Stimulated activated CD8-positive, alpha-beta memory T cell treated with anti-CD3 and anti-CD28 coated beads, Interleukin-2, amount 100 ng/mL, for 1 hour (primary cell): ENCODE data around the gene CCT6A.
"Not testable (repeated sequence)": the region's sequence is repeated elsewhere in the genome, so short reads cannot be mapped to it uniquely, and the experiment has no call there.

ENCODE experiments used
- DNase-seq, 2 donors: peaks; one replicate each; pipeline ENCODE4 v3.0.0-alpha.2; 2020; ENCODE audit warnings: low read depth in 2 of 2

CCT6A gene, protein sequence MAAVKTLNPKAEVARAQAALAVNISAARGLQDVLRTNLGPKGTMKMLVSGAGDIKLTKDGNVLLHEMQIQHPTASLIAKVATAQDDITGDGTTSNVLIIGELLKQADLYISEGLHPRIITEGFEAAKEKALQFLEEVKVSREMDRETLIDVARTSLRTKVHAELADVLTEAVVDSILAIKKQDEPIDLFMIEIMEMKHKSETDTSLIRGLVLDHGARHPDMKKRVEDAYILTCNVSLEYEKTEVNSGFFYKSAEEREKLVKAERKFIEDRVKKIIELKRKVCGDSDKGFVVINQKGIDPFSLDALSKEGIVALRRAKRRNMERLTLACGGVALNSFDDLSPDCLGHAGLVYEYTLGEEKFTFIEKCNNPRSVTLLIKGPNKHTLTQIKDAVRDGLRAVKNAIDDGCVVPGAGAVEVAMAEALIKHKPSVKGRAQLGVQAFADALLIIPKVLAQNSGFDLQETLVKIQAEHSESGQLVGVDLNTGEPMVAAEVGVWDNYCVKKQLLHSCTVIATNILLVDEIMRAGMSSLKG

DNA sequence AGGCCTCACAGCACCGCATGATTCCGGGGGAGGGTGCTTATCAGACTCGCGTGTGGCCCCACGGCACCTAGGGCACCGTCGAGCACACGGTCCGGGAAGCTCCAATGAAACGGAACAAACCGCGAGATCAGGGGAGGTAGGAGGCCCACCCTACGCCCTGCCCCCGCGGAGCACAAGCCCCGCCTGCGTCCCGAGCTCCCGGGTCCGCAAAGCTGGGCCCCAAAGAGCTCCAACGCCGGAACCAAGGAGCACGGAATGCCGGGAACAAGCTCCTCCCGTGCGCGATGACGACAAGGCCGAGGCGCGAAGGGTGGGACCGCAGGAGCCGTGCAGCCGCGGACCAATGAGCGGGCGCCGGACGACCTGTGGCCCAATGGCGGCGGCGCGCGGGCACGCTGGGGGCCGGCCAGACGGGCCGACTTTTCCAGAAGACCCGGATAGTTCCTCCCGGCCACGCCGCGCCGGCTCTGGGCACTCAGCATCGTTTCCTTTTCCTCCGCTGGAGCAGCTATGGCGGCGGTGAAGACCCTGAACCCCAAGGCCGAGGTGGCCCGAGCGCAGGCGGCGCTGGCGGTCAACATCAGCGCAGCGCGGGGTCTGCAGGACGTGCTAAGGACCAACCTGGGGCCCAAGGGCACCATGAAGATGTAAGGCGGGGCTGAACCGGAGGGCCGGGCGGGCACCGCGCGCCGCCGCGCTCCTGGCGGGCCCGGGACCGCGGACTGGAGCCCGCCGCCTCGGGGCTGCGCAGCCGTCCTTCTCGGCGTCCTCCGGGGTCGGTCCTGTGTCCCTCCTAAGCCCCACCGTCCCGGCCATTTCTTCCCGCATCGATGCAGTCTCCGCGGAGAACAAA lies at the start of gene CCT6A, which contains the start of gene PSPH:
Gene CCT6A (plus strand): TSS at position 427 of the 853 bp plus-strand sequence. CDS start 84 bp downstream, at position 511.
Gene PSPH (minus strand): TSS at position 106 of the 853 bp plus-strand sequence. CDS start 30,232 bp downstream, outside the sequence.
- DNase-seq: peak; percentile 74 to 81

GRCh38 chr7:56003749-56004148 lies 47.8 kb upstream of the CCT6A start:
- DNase-seq: no peak

DNA sequence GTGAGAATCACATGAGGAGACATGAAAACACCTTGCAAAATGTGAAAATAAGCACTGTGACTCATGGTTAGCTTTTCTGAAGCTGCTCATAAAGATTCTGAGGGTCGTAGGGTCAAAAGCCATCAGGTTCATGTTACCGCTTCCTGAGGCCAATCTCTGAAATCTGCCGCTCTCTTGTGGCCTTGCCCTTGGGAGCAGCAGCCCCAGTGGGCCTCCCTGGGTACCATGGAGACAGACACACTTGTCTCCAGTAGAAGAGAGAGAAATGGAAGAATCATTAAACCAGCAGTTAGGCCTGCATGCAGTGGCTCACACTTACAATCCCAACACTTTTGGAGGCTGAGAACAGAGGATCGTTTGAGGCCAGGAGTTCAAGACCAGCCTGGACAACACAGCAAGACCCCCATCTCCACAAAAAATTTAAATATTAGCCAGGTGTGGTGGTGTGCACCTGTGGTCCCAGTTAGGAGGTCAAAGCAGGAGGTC lies 44.4 kb upstream of the CCT6A start:
- no peak for DNase-seq

DNA sequence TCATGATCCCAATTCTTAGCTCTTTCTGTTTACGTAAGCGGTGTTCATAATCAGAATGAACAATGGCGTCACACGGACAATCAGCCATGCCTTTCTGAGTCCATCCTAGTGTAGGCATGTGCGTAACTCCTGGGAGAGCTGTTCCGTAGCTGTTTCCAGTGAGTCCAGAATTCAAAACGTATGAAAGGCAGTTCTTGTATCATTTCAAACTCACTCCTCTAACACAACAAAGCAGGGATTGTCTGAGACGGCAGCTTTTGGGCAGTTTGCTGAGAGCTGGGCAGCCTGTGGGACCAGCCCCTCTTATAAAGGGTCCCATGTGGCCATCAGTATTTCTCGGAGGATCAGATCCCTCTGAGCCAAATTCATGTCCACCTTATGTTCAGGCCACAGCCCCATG lies 43.7 kb upstream of the CCT6A start:
- no peak for DNase-seq

DNA sequence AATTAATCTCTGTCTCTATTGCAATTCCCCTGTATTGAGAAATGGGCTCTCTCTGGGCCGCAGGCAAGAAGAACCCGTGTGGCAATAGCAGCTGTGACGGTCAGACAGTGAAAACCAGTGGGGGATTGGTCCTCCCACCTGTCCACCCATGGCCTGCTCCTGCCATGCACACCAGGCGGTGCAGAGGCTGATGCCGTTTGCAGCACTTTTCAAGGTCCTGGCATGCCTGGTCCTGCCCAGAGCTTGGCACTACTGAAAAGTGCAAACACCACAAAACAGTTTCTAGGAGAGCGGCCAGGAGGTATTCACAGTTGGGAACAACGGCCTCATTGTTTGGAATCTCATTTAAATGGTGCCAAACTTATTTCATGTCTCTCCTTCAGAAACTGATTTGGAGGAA lies 41.9 kb upstream of the CCT6A start:
- DNase-seq: no peak

DNA sequence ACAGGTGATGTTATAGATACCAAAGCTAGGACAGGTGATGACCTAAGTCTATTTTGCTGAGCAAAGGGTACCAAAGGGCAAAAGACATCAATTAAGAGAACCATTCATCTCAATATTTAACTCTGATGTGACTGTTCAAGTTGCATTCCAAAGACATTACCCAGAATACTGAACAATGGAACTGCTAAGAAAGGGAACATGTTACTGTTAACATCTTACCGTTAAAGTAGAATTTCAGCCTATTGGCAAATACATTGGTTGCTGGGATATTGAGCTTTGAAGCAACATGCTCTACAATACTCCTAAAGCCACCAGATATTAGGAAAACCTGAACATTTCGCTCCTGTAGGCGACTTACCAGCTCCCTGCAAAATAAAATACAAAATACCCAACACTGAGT lies 34.5 kb upstream of the CCT6A start:
- not testable (repeated sequence) for DNase-seq

DNA sequence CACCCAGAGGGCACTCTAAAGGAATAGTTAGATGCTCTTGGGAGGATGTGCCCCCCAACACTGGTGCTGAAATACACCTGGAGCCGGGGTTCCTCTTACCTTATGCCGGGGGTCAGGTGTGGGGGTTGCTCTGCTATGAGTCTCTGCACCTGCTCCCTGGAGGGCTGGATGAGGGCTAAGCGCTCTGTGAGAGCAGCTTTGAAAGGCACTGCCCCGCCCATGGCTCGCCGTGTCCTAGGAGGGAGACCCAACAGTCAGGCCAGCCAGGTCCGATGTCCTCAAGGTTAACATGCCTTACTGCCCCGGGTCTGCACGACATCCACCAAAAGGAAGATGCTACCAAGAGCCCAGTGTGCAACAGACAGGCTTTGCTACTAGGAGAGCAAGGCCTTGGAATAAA lies 32.1 kb upstream of the CCT6A start:
- no peak for DNase-seq

DNA sequence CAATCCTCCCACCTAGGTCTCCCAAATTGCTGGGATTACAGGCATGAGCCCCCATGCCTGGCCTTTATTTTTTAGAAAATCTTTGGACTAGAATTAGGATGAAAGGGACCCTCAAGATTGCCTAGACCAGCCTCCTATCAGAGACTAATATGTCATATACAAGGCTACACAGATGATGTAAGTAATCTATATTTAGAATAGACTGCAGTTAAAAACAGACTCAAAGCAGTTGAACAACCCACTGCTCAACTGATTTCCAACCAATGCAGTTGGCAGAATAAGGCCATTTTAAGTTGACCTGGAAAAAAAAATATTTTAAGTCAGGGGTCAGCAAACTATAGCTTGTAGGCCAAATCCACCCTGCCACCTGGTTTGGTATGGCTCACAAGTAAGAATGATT lies 28.1 kb upstream of the CCT6A start:
- DNase-seq: no peak

DNA sequence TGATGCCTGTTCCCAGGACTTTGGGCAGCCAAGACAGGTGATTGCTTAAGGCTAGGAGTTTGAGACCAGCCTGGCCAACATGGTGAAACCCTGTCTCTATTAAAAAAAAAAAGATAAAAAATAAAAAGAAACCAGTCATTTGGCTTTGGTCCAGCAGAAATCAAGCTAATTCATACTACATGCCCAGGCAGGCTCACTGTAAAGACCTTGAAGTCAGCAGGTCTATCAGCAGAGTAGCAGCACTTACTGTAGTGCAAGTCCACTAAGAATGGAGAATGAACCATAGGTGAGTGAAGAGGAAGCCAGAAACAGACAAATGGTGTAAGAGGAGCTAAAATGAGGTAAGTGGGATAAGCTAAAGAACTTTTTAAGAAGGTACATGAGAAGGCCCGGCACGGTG lies 25.0 kb upstream of the CCT6A start:
- DNase-seq: no peak

- DNase-seq: no peak
Observed at GRCh38 chr7:56028942-56029630, 22.5 kb upstream of the CCT6A start.

GRCh38 chr7:56030340-56030739 lies 21.2 kb upstream of the CCT6A start:
- DNase-seq: no peak

GRCh38 chr7:56031556-56031955 lies 20.0 kb upstream of the CCT6A start:
- DNase-seq: not testable (repeated sequence)

DNA sequence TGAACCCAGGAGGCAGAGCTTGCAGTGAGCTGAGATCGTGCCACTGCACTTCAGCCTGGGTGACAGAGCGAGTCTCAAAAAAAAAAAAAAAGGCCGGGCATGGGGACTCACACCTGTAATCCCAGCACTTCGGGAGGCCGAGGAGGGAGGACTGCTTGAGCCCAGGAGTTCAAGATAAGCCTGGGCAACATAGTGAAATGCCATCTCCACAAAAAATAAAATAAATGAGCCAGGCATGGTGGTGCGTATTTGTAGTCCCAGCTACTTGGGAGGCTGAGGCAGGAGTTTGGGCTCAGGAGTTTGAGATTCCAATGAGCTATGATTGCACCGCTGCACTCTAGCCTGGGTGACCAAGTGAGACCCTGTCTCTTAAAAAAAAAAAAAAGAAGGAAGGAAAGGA lies 19.0 kb upstream of the CCT6A start:
- not testable (repeated sequence) for DNase-seq

DNA sequence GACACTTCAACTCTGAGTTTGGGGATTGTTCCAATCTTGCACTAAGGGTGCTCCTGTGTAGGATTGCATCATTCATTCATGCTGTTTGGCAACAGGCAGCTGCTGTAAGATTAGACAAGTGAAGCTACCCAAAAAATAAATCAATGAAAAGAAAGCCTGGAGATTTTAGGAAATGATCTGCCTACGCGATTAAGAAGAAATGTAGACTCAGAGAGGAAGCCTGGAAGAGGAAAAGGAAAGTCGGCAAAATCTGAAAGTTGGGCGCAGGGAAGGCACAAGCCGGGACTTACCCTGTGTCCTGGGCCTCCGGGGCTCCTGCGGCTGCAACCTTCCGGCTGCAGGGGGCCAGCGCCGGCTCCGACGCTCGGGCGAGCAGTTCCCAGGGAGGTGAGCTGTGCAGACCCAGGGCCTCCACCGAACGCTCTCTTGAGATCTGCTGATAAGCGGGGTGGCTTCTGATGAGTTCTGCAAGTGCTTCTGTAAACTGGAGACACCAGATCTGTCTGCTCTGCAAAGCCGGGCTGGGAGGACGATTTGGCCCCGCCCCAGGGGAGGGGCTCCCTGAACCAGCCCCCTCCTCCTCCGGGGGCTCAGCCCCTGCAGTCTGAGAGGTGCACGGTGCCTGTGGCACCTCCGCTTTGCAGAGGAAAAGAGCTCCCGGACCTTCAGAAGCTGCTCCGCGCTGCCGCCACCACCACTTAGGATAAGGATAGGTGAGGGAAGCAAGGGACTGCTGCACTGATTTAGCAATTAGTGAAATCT lies 17.7 kb upstream of the CCT6A start:
- peak; percentile 33 to 45 for DNase-seq

DNA sequence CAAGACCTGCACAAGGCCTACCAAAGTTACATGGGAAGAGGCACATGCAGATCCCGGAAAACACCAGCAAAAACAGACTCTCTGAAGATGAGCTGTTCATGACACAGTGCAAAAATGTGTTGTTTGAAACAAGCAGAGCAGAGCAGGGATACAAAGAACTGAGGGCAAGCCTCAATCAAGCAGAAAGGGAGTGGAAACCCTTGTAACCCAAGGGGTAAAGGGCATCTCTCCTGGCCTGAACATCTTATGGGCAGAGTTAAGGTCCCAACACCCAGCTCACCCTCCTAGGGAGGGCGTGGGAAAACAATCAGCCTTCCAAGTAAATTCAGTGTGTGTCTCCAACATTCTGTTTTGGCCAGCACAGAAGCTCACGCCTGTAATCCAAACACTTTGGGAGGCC lies 10.8 kb upstream of the CCT6A start:
- no peak for DNase-seq

- not testable (repeated sequence) for DNase-seq
Observed at GRCh38 chr7:56045758-56046157, 5.8 kb upstream of the CCT6A start.

- DNase-seq: no peak
Observed at GRCh38 chr7:56046721-56047445, 4.7 kb upstream of the CCT6A start.

GRCh38 chr7:56047446-56048116 lies 4.0 kb upstream of the CCT6A start:
- DNase-seq: not testable (repeated sequence)

DNA sequence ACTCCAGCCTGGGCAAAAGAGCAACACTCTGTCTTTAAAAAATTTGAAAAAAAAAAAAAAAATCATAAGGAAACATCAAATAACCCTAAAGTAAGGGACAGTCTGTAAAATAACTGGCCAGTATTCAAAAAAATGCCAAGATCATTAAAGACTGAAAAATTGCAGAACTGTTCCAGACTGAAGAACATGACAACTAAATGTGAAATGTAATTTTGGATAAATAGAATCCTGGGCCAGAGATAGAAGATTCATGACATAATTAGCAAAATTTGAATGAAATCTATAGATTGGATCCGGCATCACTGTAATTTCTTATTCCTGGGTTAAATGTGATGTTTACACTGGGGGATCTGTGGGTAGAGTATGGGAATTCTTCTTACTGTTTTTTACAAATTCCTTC lies 3.3 kb upstream of the CCT6A start:
- no peak for DNase-seq

GRCh38 chr7:56048763-56049162 lies 2.8 kb upstream of the CCT6A start:
- not testable (repeated sequence) for DNase-seq
